Adrenal gland (tissue), 12 donors: ENCODE measurements around the gene FGF14. TPM values are rescaled to one million over a fixed set of nuclear protein-coding genes. Genes with fewer than 3 reads are reported as not detected.

Source experiments
- DNase-seq, 7 donors: peaks; one replicate each; pipeline ENCODE4 v3.0.0-alpha.2; 2019 to 2020
- H3K27ac ChIP-seq, 5 donors: fragments of 200-600 bp; sonication (generic) in 4 of 5; 1 replicate in 3 of 5; 2 replicates in 2 of 5; pipeline versions ENCODE4 v1.5.1 to v1.8.0; 2016 to 2020; ENCODE audit warnings: mild to moderate bottlenecking in 1 of 5
- H3K27me3 ChIP-seq: fragments of 200-600 bp; 2 replicates; pipeline ENCODE4 v1.8.0; 2021
- H3K36me3 ChIP-seq, 2 donors: fragments of 200-600 bp; replicated peaks in 1 of 2; 1 replicate in 1 of 2; 2 replicates in 1 of 2; pipeline versions ENCODE4 v1.5.1 to v1.8.0; 2018 to 2022
- H3K4me1 ChIP-seq, 2 donors: fragments of 200-600 bp; replicated peaks in 1 of 2; 1 replicate in 1 of 2; 2 replicates in 1 of 2; pipeline versions ENCODE4 v1.5.1 to v1.8.0; 2018 to 2021
- H3K4me3 ChIP-seq, 4 donors: fragments of 200-600 bp; sonication (generic) in 3 of 4; one replicate each; pipeline ENCODE4 v1.5.1; 2016 to 2018
- H3K9me3 ChIP-seq, 3 donors: fragments of 200-600 bp; sonication (generic) in 1 of 3; replicated peaks in 1 of 3; 1 replicate in 2 of 3; 2 replicates in 1 of 3; pipeline versions ENCODE4 v1.5.1 to v1.8.0; 2016 to 2021
- CTCF ChIP-seq, 6 experiments: fragments of 450-650 bp in 4 of 6; fragments of 200-600 bp in 2 of 6; sonication (generic) in 1 of 6; IDR thresholded peaks; 1 replicate in 5 of 6; 2 replicates in 1 of 6; pipeline versions ENCODE4 v1.5.1 to v1.8.0; 2016 to 2021; ENCODE audit warnings: antibody characterized with exemption in 6 of 6, mild to moderate bottlenecking in 2 of 6, moderate library complexity in 1 of 6
- POLR2A ChIP-seq, 2 donors: fragments of 450-650 bp; IDR thresholded peaks; one replicate each; pipeline ENCODE4 v1.6.1; 2017; ENCODE audit warnings: antibody characterized with exemption in 2 of 2, mild to moderate bottlenecking in 2 of 2, moderate library complexity in 1 of 2
- WGBS, 4 donors: extraction: QIAGEN DNeasy Blood & Tissue Kit in 2 of 4; methylation state at CpG; one replicate each; pipeline versions ENCODE4 v1.1.5 to v1.1.7; 2013 to 2017; 5-methylcytosine and 5-hydroxymethylcytosine counted together
- intact Hi-C, 2 donors: fragments of 100-400 bp; cut with DNase I; formaldehyde crosslinking; loops; one replicate each; pipeline versions ENCODE4 v1.14.1 to v1.15.0; 2022 to 2023
- polyA plus RNA-seq, 3 donors: library from polyadenylated mRNA; stranded (reverse); fragments of 200-250 nt in 2 of 3; fragments of 350-450 nt in 1 of 3; fragmentation: Illumina TruSeq in 1 of 3; extraction: RNeasy Lipid Tissue Mini Kit (QIAGEN cat#74804) in 1 of 3; gene quantifications; one replicate each; pipeline ENCODE4 v1.2.3, GENCODE V29; 2013 to 2014
- total RNA-seq, 9 donors: library from RNA; depleted of rRNA in 4 of 9; stranded (reverse); fragments of >200 nt in 4 of 9; fragments of 120-200 nt in 1 of 9; fragmentation: NEBNext Ultra II Directional in 1 of 9; extraction: Animal tissue kit (Norgen Biotek cat#: 25700) in 1 of 9; gene quantifications; one replicate each; pipeline versions ENCODE4 v1.1.0 to v1.2.4, GENCODE V29; 2013 to 2023
- donor health status: healthy with polysubstance abuse.
- donor health status: Bipolar disorder and iron deficiency.
- donor health status: DM: yes; HTN: yes; CAD: no.
- donor health status: DM: no; HTN: no; CAD: no.
- donor health status: DM: no; HTN: no; CAD: no.
- donor health status: DM: yes; HTN: yes; CAD: no.

Gene FGF14
- total and polyA plus RNA-seq, 12 donors: 0.32 to 9.3 (median 2.8) TPM; not detected in 2

GRCh38 chr13:102273111-102273510, 128.7 kb downstream of the FGF14 start:
- Histone ChIP-seq H3K27ac (no peak overlapping the region), H3K36me3 (no peaks in the 10 kb centered on the region), H3K27me3 (no peaks in the 10 kb centered on the region), H3K9me3 (no peaks in the 10 kb centered on the region), H3K4me1 (no peaks in the 10 kb centered on the region), H3K4me3 (no peak overlapping the region)
- 69 to 72% (median 70%) methylated on average over 7 of the region's 7 CpGs for WGBS, 4 donors
- TF ChIP-seq POLR2A (IDR thresholded peaks at IDR 0.05) (no peak), CTCF (IDR thresholded peaks at IDR 0.05) (no peak)
- DNase-seq: no peak
- intact Hi-C loops: no loop called here

GRCh38 chr13:102267191-102267590, 134.7 kb downstream of the FGF14 start:
- TF ChIP-seq POLR2A (IDR thresholded peaks at IDR 0.05): no peak
- H3K27ac ChIP-seq: no peak overlapping the region
- H3K9me3 ChIP-seq: no peaks in the 10 kb centered on the region
- no peak for DNase-seq
- WGBS, 4 donors: 55 to 77% (median 66%) methylated on average over 1 of the region's 1 CpG
- H3K4me1 ChIP-seq: no peaks in the 10 kb centered on the region
- intact Hi-C loops: no loop called here
- H3K4me3 ChIP-seq: no peak overlapping the region
- H3K36me3 ChIP-seq: no peaks in the 10 kb centered on the region
- no peaks in the 10 kb centered on the region for H3K27me3 ChIP-seq

GRCh38 chr13:102261809-102262208, 140.0 kb downstream of the FGF14 start:
- TF ChIP-seq POLR2A (IDR thresholded peaks at IDR 0.05) (no peak), CTCF (IDR thresholded peaks at IDR 0.05) (no peak)
- Histone ChIP-seq H3K27me3 (no peaks in the 10 kb centered on the region), H3K4me1 (no peaks in the 10 kb centered on the region), H3K9me3 (no peaks in the 10 kb centered on the region), H3K27ac (no peak overlapping the region), H3K36me3 (no peaks in the 10 kb centered on the region), H3K4me3 (no peak overlapping the region)
- WGBS, 4 donors: 50 to 81% (median 60%) methylated on average over 1 of the region's 1 CpG
- DNase-seq: no peak
- intact Hi-C loops: no loop called here

DNA sequence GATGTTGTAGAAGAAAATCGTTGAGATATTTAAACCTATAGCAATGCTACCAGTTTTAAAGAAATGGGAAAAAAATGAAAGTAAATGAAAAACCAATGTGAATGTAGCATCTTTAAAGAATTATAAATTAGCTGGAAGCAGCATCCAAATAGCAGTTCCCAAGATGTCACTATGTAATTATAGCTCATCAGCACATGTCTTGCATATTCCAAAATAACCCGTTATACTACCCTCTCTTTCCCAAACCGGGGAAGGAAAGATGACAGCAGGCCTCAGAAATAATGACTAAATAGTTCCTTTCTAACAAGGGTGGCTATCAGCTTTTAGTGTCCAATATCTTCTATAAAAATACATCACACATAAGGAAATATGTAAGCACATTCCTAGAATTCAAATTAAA, 140.5 kb downstream of the FGF14 start:
- no peak overlapping the region for H3K4me3 ChIP-seq
- H3K27ac ChIP-seq: no peak overlapping the region
- H3K4me1 ChIP-seq: no peaks in the 10 kb centered on the region
- TF ChIP-seq CTCF (IDR thresholded peaks at IDR 0.05) (no peak), POLR2A (IDR thresholded peaks at IDR 0.05) (no peak)
- WGBS, 4 donors: 47 to 78% (median 59%) methylated on average over 3 of the region's 3 CpGs
- H3K27me3 ChIP-seq: no peaks in the 10 kb centered on the region
- DNase-seq: no peak
- H3K9me3 ChIP-seq: no peaks in the 10 kb centered on the region
- intact Hi-C loops: no loop called here
- H3K36me3 ChIP-seq: no peaks in the 10 kb centered on the region

DNA sequence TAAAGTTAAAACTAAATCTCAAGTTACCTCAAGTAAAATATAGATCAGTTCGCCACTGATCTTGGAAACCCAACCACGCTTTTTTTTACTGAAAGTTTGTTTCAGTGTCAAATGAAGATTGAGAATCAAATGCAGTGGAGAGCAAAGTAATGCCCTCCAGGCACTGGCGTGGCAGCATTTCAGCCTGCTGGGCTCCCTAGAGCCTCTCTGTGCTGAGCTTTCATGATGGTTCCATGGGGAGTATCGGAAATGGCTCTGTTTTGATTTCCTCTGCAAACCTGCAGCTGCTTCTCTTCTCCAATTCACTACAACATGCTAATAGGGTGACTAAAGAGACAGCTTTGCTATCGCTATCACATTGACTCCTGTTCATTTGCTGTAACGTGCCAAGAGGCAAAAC, 141.6 kb downstream of the FGF14 start:
- Histone ChIP-seq H3K4me3 (no peak overlapping the region), H3K4me1 (no peaks in the 10 kb centered on the region), H3K27me3 (no peaks in the 10 kb centered on the region), H3K27ac (no peak overlapping the region), H3K9me3 (no peaks in the 10 kb centered on the region), H3K36me3 (no peaks in the 10 kb centered on the region)
- no peak for DNase-seq
- intact Hi-C loops: no loop called here
- 69 to 75% (median 69%) methylated on average over 6 of the region's 6 CpGs for WGBS, 4 donors
- TF ChIP-seq CTCF (IDR thresholded peaks at IDR 0.05) (no peak), POLR2A (IDR thresholded peaks at IDR 0.05) (no peak)
